Subcutaneous adipose tissue (tissue), 4 donors: ENCODE results near the gene CTDSP2. TPM values are rescaled to one million over a fixed set of nuclear protein-coding genes. Genes with fewer than 3 reads are reported as not detected.

Experiments used
- total RNA-seq, 4 donors: library from RNA; depleted of rRNA; stranded (reverse); fragments of >200 nt; gene quantifications; one replicate each; pipeline ENCODE4 v1.1.0, GENCODE V29; 2016
- TF ChIP-seq, protein P1 (sequence below): fragments of 450-650 bp; IDR thresholded peaks from one replicate; pipeline ENCODE4 v1.5.1; 2016; ENCODE audit warnings: low read depth, mild to moderate bottlenecking, control low read depth, antibody characterized with exemption, moderate library complexity

The CTDSP2 gene
- total RNA-seq, 4 donors from 2014 or later, result 126 to 167 (median 139) TPM

DNA sequence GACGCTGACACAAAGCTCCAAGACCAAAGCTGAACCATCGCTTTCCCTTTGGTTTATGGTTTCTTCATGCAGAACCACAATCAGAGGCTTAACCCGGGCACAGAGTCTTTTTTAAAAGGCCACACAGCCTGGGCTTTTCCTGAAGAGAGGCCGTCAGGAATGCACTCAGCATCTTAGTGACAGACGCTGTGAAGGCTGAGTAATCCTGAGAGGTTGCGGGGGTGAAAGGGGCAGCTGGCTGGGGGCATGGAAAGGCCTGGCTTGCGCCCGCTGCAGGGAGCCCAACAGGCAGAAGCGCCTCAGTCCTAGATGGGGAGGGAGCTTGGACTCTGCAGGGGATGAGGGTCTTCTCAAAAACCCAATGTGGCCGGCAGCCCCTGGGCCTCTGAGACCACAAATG, 13.6 kb downstream of the CTDSP2 start:
- TF ChIP-seq, protein P1, sequence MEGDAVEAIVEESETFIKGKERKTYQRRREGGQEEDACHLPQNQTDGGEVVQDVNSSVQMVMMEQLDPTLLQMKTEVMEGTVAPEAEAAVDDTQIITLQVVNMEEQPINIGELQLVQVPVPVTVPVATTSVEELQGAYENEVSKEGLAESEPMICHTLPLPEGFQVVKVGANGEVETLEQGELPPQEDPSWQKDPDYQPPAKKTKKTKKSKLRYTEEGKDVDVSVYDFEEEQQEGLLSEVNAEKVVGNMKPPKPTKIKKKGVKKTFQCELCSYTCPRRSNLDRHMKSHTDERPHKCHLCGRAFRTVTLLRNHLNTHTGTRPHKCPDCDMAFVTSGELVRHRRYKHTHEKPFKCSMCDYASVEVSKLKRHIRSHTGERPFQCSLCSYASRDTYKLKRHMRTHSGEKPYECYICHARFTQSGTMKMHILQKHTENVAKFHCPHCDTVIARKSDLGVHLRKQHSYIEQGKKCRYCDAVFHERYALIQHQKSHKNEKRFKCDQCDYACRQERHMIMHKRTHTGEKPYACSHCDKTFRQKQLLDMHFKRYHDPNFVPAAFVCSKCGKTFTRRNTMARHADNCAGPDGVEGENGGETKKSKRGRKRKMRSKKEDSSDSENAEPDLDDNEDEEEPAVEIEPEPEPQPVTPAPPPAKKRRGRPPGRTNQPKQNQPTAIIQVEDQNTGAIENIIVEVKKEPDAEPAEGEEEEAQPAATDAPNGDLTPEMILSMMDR, result no peak

DNA sequence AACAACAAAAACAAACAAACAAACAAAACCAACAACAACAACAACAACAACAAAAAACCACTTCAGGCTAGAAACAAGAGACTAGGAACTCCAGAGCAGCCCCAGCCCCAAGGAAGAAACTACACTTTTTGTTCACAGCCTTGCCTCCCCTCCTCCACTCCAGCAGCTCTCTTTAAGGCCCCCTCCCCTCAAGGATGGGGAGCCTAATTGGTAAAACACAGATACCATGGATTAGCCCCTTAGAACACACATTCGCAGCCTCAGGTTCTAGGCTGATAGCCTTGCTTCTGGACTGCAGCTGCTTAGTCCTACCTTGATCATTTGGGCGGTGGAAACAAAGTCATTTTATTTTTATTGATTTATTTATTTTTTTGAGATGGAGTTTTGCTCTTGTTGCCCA, 16.1 kb downstream of the CTDSP2 start:
- TF ChIP-seq, protein P1, result no peak

DNA sequence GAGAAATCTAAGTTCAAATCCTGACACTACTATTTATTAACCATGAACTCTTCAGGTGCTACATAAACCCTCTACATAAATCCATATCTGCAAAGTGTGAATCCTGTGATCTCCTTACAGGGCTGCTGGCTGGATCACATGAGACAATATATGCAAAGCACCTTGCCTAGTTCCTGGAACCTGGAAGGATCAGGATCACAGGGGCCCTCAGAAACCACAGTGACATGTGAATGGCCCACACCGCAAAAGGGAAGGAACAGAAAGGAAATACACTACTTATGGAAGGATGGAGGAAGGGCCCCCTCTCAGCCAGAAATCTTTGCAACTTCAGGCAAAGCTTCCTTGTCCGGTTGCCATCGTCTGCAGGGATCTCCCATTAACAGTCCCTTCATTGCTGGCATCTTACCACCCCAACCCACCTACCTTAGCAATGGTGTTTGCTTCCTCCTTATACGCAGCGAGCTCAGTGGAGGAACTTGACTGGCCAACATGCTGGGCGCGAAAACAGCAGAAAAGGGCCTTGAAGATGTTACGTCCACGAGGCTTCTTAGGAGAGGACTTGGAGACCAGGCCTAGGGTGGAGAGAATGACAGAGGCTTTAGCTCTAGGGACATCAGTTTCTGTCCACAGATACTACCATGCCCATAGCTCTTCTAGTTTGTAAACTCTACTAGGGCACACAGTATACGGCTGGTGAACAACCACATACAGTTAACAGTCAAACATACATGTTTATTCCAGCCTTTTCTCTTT, 17.3 kb downstream of the CTDSP2 start:
- TF ChIP-seq, protein P1, result no peak

DNA sequence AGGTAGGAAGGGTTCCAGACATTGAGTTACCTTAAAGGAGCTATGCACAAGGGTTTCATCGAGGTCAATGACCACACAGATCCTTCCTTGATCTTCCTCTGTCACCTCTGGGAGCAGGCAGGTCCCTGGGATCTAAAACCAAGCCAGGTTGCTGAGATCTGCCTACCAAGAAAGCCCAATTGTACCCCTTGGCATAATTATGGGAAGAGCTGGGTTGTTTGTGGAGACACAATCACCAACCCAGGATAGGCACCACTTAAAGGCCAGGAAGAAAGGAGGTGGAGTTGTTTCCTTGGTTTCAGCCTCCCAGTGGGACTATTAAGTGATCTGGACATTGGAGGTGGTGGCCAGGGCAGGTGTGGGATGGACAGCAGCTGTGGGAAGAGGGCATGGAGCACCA, 19.6 kb downstream of the CTDSP2 start:
- TF ChIP-seq, protein P1, result no peak

DNA sequence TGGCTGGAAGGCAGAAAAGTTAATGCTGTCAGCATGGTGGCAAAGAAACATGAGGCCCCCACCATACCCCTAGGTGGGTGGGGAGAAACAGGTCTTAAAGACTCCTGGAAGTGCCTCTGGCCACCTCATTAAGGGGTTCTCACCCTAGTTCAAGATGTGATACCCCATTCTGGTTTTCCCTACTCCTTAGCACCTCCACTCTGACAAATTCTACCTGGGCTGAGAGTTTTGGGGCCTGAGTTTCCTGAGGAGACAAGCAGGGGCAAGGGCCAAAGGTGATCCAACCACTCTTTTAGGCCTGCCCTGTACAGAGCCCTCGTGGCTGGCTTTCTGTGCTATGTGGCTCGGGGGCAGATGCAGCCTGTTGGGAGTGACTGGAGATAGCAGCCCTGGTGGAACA, 20.1 kb downstream of the CTDSP2 start:
- TF ChIP-seq, protein P1, result no peak

DNA sequence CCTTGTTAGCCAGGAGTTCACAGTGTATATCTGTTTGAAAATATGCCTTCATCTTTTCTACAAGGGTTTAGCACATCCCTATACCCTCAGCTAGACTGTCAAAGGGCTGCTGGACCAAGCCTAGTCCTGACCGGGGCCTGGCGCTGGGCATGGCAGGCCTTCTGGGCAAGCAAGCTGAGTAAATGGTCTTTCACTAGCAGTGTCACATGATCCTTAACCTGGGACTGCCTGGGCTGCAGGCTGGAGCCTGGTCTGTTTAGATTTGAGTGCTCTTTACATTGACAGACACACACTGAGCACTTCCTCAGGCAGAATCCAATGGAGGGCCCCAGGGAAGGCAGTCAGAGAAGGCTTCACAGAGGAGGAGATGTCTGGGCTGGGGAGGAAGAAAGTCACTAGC, 21.1 kb downstream of the CTDSP2 start:
- TF ChIP-seq, protein P1, result no peak

DNA sequence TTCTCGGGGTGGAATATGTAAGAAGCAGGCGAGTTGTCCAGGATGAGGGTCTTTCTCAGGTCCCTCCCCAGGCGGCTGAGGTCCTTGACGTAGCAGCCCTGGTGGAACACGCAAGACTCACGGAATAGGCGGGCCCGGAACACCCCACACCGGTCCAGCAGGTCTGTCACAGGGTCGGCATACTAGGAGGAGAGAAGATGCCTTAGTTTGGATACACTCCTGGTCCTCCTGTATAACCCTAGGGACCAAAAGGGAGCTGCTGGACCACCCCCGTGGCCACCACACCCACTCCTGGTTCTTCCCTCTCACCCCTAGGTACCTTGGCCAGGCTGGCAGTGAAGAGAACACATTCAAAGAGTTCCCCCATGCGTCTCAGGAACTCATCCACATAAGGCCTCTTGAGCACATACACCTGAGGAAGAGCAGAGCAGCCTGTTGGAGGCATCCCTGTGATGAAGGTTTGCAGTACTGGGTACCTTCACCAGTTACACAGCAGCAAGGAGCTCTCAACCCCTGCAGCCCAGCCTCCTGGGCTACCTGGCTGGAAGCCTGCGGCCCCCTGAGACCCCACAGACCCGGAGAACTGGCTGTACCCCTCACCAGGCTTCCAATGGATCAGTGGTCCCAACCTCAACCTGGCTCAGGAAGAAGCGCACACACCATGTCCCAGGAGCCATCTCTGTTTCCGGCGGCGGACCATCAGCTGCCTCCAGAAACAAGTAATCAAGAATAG, 22.5 kb downstream of the CTDSP2 start:
- TF ChIP-seq, protein P1, result no peak
